HepG2 (cell line): ENCODE results near the gene CLCN1. TPM values are rescaled to one million over a fixed set of nuclear protein-coding genes. Genes with fewer than 3 reads are reported as not detected.

Experiments
- ARNT2 ChIP-seq: sonication (generic); formaldehyde crosslinking; IDR thresholded peaks from 2 replicates; pipeline ENCODE4 v1.8.0; 2022; ENCODE audit warnings: mild to moderate bottlenecking, low read depth, missing genetic modification reagents, moderate library complexity
- CBX5 ChIP-seq: sonication (generic); formaldehyde crosslinking; IDR thresholded peaks from 2 replicates; pipeline ENCODE4 v1.4.0; 2020; ENCODE audit warnings: missing genetic modification reagents, borderline replicate concordance
- JUN ChIP-seq: sonication (generic); formaldehyde crosslinking; IDR thresholded peaks from 2 replicates; pipeline ENCODE4 v1.4.0; 2020; ENCODE audit warnings: mild to moderate bottlenecking, missing genetic modification reagents
- JUNB ChIP-seq: sonication (generic); formaldehyde crosslinking; IDR thresholded peaks from 2 replicates; pipeline ENCODE4 v1.8.0; 2022; ENCODE audit warnings: missing genetic modification reagents, mild to moderate bottlenecking, borderline replicate concordance
- JUND ChIP-seq: sonication (generic); formaldehyde crosslinking; IDR thresholded peaks from 2 replicates; pipeline ENCODE4 v1.8.0; 2022; ENCODE audit warnings: mild to moderate bottlenecking, missing genetic modification reagents
- LCORL ChIP-seq, 2 experiments: fragments of 450-650 bp in 1 of 2; sonication (generic) in 1 of 2; formaldehyde crosslinking in 1 of 2; IDR thresholded peaks; 2 replicates each; pipeline versions ENCODE4 v1.5.0 to v1.6.1; 2017 to 2020; ENCODE audit warnings: antibody characterized with exemption in 1 of 2, missing genetic modification reagents in 1 of 2
- NFAT5 ChIP-seq: sonication (generic); formaldehyde crosslinking; IDR thresholded peaks from 2 replicates; pipeline ENCODE4 v1.4.0; 2020; ENCODE audit warnings: missing genetic modification reagents
- NFE2L1 ChIP-seq: sonication (generic); formaldehyde crosslinking; IDR thresholded peaks from 2 replicates; pipeline ENCODE4 v1.4.0; 2020; ENCODE audit warnings: missing genetic modification reagents, mild to moderate bottlenecking, borderline replicate concordance
- NRL ChIP-seq: sonication (generic); formaldehyde crosslinking; IDR thresholded peaks from 2 replicates; pipeline ENCODE4 v1.5.0; 2020; ENCODE audit warnings: missing genetic modification reagents, mild to moderate bottlenecking, moderate library complexity, borderline replicate concordance
- SIN3B ChIP-seq: fragments of 150-350 bp; IDR thresholded peaks from 2 replicates; pipeline ENCODE4 v1.6.1; 2014; ENCODE audit warnings: low read length
- SRSF4 ChIP-seq: fragments of 200-400 bp; formaldehyde crosslinking; IDR thresholded peaks from one replicate; pipeline ENCODE4 v1.6.1; 2018; ENCODE audit warnings: mild to moderate bottlenecking, low read depth, low read length, moderate library complexity; ENCODE audit not compliant: poor library complexity, severe bottlenecking
- ZNF644 ChIP-seq: IDR thresholded peaks from 2 replicates; pipeline ENCODE4 v1.6.1; 2016; ENCODE audit warnings: low read depth
- ZNF670 ChIP-seq: sonication (generic); formaldehyde crosslinking; IDR thresholded peaks from 2 replicates; pipeline ENCODE4 v1.8.0; 2022; ENCODE audit warnings: mild to moderate bottlenecking, missing genetic modification reagents, borderline replicate concordance
- ZNF678 ChIP-seq: sonication (generic); formaldehyde crosslinking; IDR thresholded peaks from 2 replicates; pipeline ENCODE4 v1.4.0; 2020; ENCODE audit warnings: mild to moderate bottlenecking, missing genetic modification reagents
- ZSCAN22 ChIP-seq: sonication (generic); formaldehyde crosslinking; IDR thresholded peaks from 2 replicates; pipeline ENCODE4 v1.4.0; 2020; ENCODE audit warnings: mild to moderate bottlenecking, missing genetic modification reagents
- polyA plus RNA-seq, 8 experiments: library from polyadenylated mRNA; depleted of rRNA in 3 of 8; stranded (reverse) in 7 of 8; unstranded in 1 of 8; fragments of >200 nt; fragmentation: Illumina TruSeq in 4 of 8; extraction: Trizol in 4 of 8; gene quantifications; 2 replicates each; pipeline versions ENCODE4 v1.2.1 to v1.2.3, GENCODE V29; 2011 to 2016; ENCODE audit warnings: low read depth in 4 of 8, missing spikeins in 1 of 8, mixed read lengths in 1 of 8; ENCODE audit not compliant: insufficient read depth in 1 of 8
- total RNA-seq, 5 experiments: library from RNA; depleted of rRNA; stranded (reverse); fragments of >200 nt; fragmentation: Illumina TruSeq; extraction: Trizol; gene quantifications; 2 replicates each; pipeline ENCODE4 v1.2.3, GENCODE V29; 2016; ENCODE audit warnings: low read depth in 1 of 5
- TF ChIP-seq, protein P1 (sequence below), 2 experiments: fragments of 450-650 bp in 1 of 2; sonication (generic) in 1 of 2; formaldehyde crosslinking in 1 of 2; IDR thresholded peaks; 2 replicates each; pipeline versions ENCODE4 v1.6.1 to v1.8.0; 2016 to 2022; ENCODE audit warnings: antibody characterized with exemption in 1 of 2, mild to moderate bottlenecking in 1 of 2, missing genetic modification reagents in 1 of 2

Gene CLCN1
- total and polyA plus RNA-seq, 2 of the 13 experiments (the other 11 are each of a cell fraction or from before 2014, with no cell fraction given), result 0.01 TPM; not detected in 1

DNA sequence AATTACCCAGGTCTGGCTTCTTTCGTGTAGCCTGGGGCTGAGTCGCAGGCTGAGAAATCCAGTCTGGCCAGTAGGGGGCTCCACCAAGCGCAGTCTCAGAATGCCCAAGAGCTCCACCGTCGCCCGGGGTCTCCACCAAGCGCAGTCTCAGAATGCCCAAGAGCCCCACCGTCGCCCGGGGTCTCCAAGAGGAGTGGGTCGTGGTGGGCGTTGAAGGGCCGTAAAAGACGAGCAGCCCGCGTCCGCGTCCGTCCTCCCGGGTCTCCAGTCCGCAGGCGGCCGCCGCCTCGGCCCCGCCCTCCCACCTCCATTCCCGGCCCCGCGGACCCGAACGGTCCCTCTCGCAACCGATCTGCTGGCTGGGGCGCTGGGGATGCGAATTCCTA, 64.3 kb downstream of the CLCN1 start (continued):
- TF ChIP-seq, protein P1, sequence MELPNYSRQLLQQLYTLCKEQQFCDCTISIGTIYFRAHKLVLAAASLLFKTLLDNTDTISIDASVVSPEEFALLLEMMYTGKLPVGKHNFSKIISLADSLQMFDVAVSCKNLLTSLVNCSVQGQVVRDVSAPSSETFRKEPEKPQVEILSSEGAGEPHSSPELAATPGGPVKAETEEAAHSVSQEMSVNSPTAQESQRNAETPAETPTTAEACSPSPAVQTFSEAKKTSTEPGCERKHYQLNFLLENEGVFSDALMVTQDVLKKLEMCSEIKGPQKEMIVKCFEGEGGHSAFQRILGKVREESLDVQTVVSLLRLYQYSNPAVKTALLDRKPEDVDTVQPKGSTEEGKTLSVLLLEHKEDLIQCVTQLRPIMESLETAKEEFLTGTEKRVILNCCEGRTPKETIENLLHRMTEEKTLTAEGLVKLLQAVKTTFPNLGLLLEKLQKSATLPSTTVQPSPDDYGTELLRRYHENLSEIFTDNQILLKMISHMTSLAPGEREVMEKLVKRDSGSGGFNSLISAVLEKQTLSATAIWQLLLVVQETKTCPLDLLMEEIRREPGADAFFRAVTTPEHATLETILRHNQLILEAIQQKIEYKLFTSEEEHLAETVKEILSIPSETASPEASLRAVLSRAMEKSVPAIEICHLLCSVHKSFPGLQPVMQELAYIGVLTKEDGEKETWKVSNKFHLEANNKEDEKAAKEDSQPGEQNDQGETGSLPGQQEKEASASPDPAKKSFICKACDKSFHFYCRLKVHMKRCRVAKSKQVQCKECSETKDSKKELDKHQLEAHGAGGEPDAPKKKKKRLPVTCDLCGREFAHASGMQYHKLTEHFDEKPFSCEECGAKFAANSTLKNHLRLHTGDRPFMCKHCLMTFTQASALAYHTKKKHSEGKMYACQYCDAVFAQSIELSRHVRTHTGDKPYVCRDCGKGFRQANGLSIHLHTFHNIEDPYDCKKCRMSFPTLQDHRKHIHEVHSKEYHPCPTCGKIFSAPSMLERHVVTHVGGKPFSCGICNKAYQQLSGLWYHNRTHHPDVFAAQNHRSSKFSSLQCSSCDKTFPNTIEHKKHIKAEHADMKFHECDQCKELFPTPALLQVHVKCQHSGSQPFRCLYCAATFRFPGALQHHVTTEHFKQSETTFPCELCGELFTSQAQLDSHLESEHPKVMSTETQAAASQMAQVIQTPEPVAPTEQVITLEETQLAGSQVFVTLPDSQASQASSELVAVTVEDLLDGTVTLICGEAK (IDR thresholded peaks at IDR 0.05), result no peak
- TF ChIP-seq, protein P1 (CRISPR knock-in tag; IDR thresholded peaks at IDR 0.05), result no peak
- no peak for TF ChIP-seq JUN (CRISPR knock-in tag)
- TF ChIP-seq ZNF670 (CRISPR knock-in tag), result no peak
- no peak for TF ChIP-seq LCORL (IDR thresholded peaks at IDR 0.05)
- TF ChIP-seq LCORL (CRISPR knock-in tag; IDR thresholded peaks at IDR 0.05), result 0 out of 2 replicates have a peak, but pooled peaks have one; percentile 12
- no peak for TF ChIP-seq ZNF644 (CRISPR knock-in tag)
- TF ChIP-seq CBX5 (CRISPR knock-in tag), result no peak
- 0 out of 2 replicates have a peak, but pooled peaks have one; percentile 28 for TF ChIP-seq ARNT2
- no peak for TF ChIP-seq ZNF678
- TF ChIP-seq SRSF4, result no peak
- TF ChIP-seq SIN3B, result no peak
- TF ChIP-seq JUNB (CRISPR knock-in tag), result no peak
- no peak for TF ChIP-seq JUND (CRISPR knock-in tag)
- TF ChIP-seq NFE2L1 (CRISPR knock-in tag), result no peak
- TF ChIP-seq ZSCAN22 (CRISPR knock-in tag), result no peak
- no peak for TF ChIP-seq NRL (CRISPR knock-in tag)
- no peak for TF ChIP-seq NFAT5
